ENCODE results near the gene SLC17A6.

SLC17A6 gene

DNA sequence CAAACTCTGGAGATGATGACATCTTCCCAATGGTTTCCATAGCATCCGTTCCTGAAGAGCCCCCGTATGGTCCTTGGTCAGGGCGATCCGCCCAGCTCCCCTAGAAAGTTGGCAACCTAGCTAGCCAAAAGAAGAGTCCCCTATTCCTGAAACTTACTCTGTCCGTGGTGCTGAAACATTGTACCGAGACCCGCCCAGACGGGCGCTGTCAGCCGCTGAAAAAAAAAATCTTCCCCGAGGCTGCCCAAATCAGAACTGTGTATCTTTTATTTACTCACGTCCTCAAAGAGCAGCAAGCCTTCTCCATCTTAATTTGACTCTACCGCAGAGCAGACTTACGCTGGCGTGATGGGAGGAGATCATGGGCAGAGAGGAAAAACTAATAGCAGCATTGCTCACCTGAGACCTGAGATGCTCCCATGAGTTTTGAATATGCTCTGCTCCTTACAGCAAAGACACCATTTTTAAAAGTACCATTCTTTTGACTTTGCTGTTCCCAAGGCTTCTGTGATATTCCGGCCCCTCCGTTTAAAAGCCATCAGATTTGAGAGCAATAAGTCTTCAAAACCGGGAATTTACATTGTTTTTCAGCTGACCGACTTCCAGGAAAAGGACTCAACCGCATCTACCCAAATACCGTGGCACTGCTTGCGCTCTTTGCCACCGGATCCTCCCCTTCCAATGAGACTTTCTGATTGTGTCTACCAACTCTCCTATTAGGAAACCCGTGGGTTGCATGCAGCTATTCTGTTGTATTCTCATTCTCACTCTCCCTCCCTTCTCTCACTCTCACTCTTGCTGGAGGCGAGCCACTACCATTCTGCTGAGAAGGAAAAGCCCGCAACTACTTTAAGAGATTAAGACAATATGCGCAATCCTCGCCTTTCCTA, at the start of gene SLC17A6:
TSS of gene SLC17A6 (plus strand) at position 786 of the 890 bp plus-strand sequence. CDS start 153 bp downstream, outside the sequence.
- DNase-seq (ENCODE audit: low spot score) = peak; percentile 47

DNA sequence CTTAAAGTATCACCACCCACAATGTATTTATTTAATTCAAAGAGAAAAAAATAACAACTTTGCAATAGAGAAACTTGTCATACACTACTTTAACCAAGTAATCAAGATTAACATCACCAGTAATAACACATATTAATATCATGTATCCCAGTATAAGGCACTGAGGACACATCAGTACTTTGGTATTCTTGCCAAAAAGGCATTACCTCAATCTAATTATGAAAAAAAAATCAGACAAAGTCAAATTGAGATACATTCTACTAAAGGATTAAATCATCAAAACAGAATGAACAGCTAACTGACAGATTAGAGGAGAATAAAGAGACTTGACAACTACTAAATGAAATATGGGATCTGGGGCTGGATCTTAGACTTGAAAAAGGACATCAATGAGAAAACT, 35.8 kb upstream of the SLC17A6 start:
- DNase-seq (ENCODE audit: low spot score) = no peak

DNA sequence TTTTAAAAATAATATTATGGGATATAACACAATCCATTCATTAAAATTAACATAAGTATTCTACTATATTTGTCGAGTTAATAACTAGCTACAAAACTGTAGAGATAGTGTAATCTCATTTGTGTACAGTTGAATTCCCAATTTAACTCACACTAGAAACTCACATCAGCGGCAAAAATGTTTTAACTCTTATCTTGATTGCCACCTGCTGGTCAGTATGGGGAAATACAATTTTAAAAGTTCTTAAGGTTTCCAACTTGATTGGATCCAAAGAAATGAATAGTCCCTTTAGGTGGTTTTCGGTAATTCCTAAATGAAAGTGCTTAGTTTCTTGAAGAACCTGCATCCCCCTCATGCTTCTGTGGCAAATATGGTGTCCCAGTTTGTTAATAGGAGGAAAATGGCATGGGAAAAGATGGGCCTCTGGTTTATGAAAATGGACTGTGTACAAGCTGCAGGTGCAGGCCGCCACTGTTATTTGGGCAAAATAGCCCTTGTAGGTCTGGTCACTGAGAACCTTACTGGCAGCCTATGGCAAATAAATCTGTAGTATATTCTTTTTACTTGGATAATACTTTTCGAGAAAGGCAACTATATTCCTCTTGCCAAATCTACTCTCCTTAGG, 33.7 kb upstream of the SLC17A6 start:
- peak; percentile 22 for DNase-seq (ENCODE audit: low spot score)

DNA sequence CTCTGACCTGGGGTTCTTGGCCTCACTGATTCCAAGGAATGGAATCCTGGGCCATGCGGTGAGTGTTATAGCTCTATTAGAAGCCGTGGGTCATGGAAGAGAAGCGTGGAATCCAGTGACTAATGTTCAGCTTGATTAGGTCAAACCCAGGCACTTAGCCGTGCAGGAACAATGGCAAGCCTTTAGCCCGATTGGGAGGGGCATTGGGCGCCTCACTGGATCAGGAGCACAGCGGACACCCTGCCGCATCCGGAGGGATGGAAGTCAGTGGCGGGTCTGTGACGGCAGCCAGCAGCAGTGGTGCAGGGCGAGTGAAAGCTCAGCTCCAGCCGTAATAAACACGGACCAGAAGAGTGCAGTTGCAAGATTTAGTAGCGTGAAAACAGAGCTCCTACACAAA, 20.5 kb upstream of the SLC17A6 start:
- DNase-seq (ENCODE audit: low spot score) = no peak

DNA sequence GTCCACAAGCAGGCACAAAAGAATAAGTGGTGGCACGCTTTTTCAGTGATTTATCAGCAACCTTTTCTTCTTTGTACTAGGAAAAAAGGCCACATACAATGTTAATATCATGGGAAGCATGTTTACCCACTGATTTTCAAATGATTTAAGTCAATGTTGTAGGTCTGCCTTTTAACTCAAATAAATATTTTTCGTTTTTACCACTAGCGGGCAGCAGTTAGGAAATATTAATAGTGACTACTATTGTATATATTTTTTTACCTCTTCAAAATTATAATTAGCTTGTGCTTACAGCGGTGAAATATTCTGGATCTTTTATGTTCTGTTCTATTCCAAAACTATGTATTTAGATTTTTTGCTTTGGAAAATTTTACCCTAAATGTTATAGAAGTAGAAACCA, 6.4 kb upstream of the SLC17A6 start:
- DNase-seq (ENCODE audit: low spot score) = no peak

DNA sequence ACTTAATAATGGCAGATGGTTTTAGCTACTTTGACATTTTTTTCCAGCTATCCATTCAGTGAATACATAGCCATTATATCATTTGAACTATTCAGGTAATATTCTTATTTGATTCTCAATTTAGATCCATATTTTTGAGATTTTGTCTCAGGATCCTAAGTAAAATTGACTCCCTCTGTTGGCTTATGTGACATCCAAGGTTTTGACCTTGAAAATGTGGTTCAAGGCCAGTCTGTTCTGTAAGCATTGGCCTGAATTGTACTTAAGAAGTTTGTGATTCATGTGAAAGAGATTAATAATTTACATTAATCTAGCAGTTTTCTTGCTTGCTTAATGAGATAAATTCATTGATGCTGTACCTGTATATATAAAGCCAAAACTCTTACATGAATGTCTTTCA, 1.6 kb upstream of the SLC17A6 start:
- no peak for DNase-seq (ENCODE audit: low spot score)

DNA sequence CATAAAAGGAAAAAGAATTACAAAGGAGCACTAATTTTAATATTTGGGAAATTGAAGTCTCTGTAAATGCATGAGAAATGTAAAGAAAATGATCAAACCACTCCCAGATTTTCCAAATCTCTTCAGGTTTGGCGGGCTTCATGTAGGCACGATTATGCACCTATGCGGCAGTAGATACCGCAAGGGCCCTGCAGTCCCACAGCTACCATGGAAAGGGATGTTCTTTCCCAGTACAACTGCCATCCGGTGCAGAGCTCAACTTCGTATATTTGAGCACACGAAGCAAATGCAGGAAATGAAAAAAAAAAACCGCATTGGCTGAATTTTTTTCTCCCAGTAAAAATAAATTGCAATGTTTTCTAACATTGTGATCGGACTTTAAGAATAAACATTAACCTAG, 1.4 kb downstream of the SLC17A6 start:
- DNase-seq (ENCODE audit: low spot score) = no peak

DNA sequence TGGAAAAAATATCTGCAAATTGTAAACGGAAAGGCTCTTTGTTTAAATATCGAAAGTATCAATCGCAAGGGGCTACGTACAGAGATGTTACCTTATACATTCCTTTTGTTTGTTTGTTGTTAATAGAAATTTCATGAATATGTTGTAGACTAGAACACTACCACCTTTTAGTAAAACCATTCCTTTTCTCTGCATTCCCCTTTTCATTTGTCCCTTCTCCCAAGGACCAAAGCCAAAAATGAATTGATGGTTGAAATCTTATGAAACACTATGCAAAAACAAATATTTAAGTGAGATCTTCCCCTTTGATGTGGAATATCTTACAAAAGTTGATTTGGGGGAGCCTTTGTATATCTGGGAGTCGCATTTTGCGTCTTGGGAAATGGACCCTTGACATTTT, 2.1 kb downstream of the SLC17A6 start:
- no peak for DNase-seq (ENCODE audit: low spot score)

DNA sequence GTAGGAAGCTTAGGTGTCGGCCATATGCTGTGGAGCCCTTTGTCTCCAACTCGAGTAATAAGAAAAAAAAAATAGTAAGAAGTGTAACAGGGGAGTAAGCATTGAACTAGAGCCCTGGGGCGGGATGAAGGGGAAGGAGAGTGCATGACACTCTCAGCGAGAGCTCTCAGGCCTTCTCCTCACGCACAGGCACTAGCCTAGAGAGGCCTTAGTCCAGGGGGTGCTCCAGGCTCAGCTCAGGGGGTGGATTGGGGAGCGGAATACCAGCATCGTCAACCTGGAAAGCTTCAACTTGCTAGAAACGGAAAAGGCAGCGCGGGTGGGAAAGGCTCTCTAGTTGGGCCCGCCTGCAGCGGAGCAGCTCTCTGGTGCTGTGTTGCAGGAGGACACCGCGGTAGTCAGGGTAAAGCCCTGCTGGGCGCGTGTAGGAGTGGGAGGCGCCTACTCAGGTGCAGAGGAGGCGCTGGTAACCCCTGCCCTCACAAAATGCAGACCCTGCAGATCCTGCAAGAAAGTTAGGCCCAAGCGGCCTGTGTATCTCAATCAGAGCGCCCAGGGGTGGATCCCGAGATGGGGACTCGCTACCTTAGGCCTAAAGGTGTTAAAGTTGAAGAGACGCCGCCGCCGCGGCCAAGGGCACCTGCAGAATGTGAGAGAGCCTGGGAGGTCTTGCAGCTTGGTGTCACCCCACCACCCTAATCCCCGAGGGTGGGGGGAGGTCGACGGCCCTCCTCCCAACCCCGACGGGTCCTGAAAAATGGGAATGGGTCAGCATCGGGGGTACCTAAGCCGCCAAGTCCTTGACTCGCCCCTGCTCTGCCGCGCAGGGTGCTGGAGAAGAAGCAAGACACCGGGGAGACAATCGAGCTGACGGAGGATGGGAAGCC, 2.8 kb downstream of the SLC17A6 start:
- no peak for DNase-seq (ENCODE audit: low spot score)

DNA sequence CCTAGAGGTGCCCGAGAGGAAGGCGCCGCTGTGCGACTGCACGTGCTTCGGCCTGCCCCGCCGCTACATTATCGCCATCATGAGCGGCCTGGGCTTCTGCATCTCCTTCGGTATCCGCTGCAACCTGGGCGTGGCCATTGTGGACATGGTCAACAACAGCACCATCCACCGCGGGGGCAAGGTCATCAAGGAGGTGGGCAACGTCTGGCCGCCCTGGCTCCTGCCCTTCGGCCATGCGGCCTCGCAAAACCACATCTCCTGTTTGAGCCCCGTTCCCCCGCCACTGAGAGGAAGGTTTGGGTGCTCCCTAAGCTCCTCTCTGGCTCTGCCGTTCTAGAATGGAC, 3.4 kb downstream of the SLC17A6 start:
- DNase-seq (ENCODE audit: low spot score) = no peak

DNA sequence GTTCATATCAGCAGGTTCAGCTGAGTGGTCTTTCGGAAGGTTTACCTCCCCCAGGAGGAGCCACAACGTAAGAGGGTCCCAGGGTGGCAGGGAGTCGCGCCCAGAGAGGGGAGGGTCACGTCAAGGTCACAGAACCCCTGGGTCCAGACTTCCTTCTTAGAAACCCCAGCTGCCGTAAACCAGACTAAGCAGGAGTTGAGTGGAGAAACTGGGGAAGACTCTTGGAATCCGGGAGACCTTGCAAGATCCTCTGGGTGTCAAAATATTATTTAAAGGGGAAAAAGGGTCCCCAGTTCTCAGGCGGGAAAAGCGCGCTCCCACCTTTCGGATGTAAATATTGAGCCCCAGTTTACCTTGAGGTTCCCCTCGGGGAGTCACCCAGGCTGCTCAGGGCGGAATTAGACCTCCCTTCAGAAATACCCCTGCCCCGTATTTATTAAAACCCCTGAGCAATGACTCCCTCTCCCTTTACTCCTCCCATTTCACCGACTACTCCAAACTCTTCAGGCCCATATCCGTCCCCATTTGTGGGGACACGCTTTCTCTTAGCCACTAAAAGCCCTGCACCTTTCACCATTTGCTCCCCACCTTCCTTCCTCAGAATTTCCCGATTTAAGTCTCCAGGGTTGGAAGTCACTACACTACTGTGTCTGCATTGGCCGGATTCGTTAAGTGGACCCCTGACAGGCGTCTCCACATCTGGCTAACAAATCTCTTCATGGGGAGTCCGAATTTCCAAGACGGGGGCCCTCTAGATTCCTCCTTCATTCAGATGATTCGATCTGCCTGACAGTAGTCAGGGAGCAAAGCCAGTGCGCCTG, 4.2 kb downstream of the SLC17A6 start:
- DNase-seq (ENCODE audit: low spot score) = no peak

DNA sequence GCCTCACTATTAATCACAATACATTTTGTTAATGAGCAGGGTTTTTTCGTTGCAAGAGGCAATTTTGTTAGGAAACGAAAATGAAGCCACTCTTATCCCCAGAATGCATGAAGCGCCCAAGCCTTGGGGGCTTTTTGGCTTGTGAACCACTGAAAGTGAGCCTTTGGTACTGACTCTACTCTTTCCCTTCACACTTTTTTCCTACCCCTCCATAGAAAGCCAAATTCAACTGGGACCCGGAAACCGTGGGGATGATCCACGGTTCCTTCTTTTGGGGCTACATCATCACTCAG, 4.8 kb downstream of the SLC17A6 start:
- no peak for DNase-seq (ENCODE audit: low spot score)

DNA sequence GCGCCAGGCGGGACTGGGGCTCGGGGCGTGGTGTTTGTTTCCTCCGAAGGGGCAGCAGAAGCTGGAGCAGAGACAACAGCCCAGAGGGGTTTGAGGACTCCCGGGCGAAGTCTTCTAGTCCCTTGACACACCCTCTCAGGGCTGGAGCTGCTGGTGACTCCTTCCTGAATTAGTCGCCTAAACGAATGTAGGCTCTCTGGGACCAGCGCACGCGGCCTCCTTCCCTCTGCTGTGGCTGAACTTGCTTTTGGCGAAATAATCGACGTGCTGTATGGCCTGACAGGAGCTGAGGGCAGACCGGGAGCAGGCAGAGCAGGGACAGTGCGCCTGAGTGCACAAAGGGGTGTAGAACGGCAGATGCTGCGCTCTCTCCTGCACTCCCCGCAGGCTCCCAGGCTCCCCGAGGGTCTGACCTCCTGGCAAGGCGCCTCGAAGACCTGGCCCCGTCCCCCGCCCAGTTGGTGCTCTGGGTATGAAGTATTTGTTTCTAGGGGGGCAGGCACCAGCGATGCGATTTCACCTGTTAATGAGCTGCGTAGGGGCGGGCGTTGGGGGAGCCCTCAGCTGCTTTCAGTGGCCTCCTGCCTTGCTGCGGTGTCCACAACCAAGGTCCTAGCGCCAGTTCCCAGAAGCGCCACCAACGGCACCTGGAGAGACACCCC, 5.3 kb downstream of the SLC17A6 start:
- no peak for DNase-seq (ENCODE audit: low spot score)

DNA sequence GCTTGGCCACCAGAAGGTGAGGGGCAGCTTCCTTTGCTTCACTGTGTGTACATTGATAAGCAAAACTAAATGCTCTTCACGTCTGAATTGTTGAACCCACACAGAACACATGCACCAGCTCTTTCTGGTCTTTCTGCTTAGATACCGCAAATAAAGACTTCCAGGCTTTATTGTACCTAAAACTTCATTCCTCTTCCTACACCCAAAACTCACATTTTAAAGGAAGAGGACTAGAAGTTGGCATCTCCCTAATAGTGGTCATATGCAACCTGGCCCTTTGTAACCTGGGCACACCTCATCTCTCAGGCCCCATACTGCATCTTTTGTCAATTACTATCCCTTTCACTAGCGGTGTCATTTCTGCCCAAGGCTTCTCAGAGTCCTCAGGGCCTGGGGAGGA, 5.9 kb downstream of the SLC17A6 start:
- no peak for DNase-seq (ENCODE audit: low spot score)

DNA sequence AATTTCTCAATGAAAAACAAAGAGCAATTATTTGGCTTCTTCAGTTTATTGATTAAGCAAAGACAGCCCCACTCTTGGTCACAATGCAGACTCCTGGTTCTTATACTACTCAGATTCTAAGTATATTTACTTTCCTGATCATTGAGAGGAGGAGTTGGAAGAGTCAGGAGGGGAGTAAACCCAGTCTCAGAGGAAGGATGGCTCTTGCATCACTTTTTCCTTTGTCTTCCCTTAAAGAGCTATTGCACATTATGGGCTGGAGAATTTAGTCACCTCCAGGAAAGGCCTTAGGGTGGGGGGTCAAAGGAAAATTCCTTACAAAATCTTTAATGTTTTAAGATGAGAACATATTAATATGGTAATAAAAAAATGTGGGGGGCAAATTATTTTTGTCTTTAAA, 8.1 kb downstream of the SLC17A6 start:
- no peak for DNase-seq (ENCODE audit: low spot score)

DNA sequence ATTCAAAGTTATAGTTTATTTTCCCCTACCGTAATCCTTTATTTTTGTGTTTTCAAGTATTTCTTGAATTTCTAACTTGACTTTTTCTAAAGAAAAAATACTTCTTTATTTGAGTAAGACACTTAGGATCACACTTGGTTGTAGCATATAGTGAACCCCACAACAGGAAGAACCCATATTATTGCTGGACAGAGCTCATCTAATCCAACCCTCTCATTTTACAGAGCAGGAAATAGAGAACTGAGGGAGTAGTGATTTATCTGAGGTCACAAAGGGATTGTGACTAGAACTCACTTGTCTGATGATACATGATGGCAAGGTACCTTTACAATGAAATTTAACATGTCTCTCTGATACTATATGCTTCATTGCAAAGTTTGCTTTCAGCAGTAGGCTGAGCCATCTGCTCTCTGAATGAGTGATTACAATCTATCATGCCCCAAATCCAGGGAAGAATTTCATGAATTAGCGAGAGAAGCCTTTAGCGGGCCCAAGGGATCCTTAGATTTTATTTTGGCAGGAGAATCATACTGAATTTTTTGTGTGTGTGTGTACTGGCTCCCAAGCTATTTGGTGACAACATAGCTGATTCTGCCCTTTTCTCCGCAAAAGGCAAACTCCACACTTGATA, 9.8 kb downstream of the SLC17A6 start:
- no peak for DNase-seq (ENCODE audit: low spot score)

DNA sequence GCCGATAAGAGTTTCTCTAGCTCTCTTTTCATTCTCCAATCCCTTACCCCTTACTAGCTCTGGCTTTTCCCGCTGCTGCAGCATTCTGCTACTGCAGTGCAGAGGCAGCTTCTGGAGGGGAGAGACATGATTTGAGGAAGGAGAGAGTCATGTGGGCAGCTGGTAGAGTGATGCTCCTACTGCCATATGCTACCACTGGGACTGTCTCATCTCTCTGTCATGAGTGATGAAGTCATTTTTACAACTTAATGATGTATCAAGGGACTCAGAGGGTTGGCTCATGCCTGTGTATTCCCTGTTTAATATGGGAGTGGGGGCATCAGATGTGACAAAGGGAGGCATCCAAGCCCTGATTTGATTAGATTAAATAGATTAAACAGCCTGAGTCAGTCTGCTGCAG, 11.3 kb downstream of the SLC17A6 start:
- DNase-seq (ENCODE audit: low spot score) = no peak

DNA sequence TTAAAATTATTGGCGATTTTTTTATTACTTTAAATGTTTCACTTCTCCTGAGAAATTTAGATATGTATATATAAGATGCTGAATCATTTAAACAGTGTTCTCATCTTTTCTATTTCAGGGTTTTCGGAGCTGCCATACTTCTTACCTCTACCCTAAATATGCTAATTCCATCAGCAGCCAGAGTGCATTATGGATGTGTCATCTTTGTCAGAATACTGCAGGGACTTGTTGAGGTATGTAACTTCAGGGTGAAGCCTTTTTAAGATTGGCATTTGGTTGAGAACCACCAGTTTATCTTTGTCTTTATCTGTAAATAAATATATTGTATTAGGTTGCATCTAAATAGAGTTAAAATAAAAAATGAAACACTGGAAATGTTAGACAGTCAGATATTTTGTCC, 21.1 kb downstream of the SLC17A6 start:
- DNase-seq (ENCODE audit: low spot score) = no peak

DNA sequence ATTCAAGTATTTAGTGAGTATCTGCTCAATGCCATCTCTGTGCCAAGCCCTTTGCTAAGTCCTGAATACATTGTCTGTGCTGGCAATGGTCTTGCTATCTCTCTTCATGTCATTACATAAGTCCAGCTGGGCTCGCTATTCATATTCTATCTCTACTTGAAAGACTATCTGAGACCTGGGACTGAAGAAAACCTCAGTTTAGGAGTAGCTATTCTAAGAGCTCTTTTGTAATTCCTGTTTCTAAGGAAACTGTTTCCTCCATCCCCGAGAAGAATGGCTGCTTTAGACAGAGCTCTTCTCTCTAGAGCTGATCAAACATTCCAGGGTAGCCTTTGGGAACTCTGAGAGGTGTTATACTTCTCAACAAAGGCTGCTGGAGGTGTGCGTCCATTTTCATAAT, 33.0 kb downstream of the SLC17A6 start:
- no peak for DNase-seq (ENCODE audit: low spot score)

DNA sequence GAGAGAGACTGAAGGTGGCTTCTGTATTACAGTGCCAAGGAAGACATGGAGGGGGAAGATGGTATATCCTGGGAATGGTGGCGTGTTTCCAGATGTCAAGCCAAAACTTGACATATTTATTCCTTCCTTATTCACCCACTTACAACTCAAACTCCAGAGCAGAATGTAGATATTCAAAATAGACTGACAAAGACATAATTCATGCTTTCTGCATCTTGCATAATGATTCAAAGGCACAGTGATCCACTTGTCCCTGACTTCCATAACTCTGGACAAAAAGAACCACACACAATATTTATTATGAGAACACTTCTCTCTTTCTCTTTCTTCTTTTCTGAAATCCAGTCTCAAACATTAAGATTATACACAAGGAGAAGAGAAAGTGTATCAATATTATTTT, 48.9 kb downstream of the SLC17A6 start:
- DNase-seq (ENCODE audit: low spot score) = no peak
